NCI-H748 treated with DMSO at 0.1 percent for 48 hours (cell line): Measurements from ENCODE around the gene CD93.

Source experiments
- DNase-seq: peaks from one replicate; lab custom pipeline; 2025; lab: John Stamatoyannopoulos, UW

CD93 gene, protein sequence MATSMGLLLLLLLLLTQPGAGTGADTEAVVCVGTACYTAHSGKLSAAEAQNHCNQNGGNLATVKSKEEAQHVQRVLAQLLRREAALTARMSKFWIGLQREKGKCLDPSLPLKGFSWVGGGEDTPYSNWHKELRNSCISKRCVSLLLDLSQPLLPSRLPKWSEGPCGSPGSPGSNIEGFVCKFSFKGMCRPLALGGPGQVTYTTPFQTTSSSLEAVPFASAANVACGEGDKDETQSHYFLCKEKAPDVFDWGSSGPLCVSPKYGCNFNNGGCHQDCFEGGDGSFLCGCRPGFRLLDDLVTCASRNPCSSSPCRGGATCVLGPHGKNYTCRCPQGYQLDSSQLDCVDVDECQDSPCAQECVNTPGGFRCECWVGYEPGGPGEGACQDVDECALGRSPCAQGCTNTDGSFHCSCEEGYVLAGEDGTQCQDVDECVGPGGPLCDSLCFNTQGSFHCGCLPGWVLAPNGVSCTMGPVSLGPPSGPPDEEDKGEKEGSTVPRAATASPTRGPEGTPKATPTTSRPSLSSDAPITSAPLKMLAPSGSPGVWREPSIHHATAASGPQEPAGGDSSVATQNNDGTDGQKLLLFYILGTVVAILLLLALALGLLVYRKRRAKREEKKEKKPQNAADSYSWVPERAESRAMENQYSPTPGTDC

DNA sequence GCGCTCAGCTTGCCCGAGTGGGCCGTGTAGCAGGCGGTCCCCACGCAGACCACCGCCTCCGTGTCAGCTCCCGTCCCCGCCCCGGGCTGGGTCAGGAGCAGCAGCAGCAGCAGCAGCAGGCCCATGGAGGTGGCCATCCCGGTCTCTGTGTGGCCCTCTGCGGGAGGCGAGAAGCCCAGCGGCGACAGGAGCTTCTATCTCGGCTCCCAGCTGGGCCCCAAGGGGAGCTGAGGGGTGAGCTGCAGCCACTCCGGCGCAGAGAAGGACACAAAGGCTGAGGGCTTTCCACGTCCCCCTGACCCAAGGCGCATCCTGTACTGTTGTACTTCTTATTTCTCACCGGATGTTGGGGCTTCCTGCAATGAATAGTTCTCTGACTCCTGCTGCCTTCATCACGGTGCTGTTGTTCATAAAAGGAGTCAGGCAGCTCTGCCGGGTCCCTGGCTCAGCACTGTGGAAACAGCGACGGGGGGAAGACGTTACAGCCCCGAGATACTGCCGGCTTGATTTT lies at the start of gene CD93:
Gene CD93, minus strand, starts transcription at position 269 of the 511 bp plus-strand sequence. Its CDS starts 132 bp downstream, at position 137.
- no peak for DNase-seq

DNA sequence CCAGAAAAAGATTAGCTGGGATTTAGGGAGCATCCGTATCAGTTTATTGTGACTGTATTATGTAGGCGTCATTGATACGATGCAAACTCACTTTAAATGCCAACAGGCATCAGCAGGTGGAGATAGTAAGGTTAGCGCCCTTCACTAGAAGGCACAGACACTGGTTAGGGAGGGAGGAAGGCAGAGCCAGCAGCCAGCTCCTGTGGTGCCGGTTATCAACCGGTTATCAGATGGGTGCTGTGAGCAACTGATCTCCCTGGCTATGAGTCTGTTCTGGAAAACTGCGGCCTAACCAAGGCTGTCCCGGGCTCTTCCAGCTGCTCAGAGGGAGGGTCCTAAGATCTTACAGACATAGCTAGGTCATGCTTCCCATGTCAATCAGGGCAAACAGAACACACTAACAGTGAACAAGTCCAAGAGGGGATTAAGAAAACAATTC lies 47.5 kb upstream of the CD93 start:
- no peak for DNase-seq

DNA sequence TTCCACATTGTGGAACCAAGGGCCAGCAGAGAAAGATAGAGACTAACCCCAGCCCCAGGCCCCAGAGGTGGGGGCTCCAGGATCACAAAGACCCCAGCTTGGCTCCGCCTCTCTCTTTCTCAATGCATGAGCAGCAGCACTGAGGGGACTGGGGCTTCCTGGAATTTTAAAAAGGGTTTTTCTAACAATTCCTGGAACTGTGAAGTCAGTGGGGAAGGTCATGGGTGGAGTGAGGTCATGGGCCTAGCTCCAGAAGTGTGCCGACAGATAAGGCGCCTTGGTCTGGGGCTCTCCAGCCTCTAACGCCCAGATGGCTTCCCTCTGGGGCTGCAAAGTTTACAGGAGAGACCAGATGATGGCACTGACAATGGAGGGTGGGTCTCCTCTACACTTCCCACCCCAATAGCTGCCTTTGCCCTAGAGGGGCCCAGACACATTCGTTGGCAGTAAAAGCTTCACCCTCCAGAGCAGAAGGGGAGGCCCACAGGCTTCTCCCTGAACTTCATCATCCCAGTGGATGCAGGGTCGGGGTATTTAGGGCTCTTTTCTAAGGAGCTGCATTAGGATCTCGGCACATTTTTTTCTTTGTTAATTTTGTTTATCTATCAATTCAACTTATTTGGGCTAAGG lies 46.9 kb upstream of the CD93 start:
- DNase-seq, result no peak

DNA sequence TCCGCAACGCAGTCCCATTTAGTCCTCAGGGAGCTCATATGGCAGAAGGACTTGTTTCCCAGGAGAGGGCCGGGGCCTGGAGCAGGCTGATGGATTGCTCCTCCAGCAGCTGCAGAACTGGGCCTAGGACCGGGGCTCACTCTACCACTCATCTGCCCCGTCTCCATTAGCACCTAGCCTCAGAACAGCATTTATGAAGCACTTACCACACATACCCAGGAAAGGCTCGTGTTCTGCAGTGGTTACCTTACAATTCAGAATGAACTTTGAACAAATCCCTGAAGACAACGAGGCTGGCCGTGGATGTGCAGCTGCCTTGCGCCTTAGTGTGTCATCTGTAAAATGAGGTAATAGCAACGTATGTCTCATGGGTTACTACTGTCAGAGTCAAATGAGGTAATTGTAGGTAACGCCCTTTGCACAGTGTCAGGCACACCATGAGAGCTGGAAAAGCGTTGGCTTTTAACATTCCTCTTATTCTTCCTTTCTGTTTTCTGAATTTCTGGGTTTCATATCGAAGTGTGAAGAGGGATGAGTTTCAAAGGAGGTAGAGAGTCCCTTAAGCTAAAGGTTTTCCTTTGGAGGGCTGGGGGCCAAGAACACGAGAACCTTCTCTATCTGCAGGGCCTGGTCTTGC lies 46.3 kb upstream of the CD93 start:
- no peak for DNase-seq

DNA sequence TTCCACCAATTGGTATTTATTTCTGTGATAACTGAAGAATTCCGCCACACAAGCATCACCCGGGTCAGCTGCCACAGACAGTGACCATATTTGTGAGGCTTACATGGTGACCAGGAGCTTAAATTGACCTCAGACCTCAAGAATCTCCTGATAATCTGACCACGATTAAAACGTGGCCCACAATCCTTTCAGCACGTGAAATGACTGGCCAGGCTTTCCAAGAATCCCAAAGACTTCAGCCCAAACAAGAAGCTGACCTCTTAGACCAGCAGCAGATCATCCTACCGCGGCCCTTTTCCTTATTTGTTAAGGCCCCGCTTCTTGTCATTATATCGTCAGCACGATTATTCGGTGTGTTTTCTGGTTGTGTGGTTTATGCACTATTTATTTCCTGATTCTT lies 45.6 kb upstream of the CD93 start:
- no peak for DNase-seq

DNA sequence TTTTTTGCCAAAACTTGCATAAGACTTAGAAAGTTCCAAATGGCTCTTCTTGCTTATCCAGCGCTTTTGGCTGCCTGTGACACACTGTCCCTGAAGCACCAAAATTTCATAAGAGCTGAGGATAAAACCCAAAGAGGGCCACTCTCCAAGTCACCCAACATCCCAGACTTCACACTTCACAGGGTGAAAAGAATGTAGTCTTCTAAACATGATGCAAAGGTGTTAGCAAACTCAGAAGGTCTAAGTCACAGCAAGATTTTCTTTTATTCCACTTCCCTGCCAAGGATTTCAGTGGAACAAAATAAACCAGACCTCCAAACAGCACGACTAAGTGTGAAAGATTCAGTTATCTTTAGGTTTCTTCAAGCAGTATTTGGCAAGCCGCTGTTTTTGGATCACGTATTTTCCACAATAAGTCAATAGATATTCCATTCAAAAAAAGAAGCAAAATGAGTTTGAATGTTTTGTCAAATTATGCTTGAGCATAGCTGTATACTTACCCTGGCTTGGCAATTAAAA lies 44.6 kb upstream of the CD93 start:
- DNase-seq, result no peak

DNA sequence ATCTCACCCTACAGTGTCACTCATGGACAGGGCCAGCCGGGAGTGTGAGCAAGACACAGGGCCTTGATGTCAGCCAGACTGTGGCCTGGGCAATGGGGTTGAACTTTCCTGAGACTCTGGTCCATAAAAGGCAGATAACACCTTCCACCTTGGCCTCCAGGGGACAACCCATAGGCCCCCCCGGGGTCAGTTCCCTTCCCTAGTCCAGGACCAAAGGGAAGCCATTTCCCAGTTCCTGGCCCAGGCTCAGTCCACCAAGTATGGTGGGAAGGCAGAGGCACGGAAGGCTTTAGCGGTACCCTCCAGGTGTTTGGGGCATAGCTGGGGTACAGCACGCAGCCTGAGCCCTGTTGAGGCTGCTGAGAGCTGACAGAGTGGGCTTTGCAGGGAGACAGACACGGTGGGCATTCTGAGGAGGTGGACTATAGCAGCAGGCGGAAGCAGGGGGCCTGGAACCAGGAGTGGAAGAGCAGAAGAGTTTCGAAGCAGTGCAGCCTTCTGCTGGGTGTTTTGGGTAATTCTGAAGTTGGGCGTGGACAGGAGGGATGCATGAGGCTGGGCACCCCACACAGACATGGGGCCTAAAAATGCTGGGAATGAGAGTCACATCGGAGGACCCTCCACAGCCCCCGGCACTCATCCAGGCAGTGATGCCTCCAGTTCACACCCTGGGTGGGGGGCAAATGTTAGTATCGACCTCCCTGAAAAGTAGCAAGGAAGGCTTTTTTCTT lies 43.9 kb upstream of the CD93 start:
- no peak for DNase-seq

DNA sequence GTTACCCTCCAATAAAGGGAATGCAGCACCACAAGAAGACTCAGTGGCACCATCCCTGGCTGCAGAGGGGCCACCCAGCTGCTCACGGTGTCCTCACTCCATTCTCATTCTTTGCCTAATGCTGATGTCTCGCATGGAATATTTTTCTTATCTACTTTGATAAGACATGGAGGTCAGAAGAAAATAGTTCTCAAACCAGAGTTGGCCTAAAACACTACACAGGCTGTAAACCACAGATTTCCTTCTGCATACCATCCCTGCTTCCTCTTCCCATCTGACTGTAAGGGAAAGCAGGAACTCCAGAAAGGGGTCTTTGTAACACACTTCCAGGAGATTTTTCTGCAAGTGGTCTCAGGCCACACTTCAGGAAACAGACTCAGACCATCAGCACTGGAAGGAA lies 43.1 kb upstream of the CD93 start:
- DNase-seq, result no peak

DNA sequence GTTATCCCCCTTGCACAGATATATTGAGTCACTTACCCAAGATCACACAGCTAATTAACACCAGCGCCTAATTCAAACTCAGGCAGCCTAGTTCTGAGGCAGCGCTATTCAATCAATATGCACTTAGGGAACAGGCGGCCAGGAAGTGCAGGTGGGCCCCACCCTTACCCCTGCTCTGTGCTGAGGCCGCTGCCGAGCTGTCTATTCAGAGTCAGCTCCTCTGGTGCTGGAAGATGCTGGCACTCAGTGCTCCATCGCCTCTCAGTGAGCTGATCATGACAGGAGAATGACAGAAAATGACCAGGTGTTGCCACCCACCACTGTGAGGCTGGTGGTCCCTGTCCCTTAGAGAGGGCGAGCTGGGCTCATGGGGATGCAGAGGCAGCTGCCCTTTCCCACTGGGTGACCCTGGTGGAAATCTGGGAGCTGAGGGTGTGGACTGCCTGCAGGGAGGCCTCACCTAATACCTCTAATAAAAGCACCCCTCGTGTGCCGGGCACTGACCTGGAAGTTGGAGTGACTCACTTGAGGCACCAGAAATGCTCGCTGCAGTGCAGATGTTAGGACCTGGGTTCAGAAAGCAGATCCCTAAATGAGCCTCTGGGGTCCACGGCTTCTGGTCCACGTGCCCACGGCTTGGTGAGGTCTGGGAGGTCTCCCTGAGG lies 42.5 kb upstream of the CD93 start:
- DNase-seq, result peak; percentile 44

DNA sequence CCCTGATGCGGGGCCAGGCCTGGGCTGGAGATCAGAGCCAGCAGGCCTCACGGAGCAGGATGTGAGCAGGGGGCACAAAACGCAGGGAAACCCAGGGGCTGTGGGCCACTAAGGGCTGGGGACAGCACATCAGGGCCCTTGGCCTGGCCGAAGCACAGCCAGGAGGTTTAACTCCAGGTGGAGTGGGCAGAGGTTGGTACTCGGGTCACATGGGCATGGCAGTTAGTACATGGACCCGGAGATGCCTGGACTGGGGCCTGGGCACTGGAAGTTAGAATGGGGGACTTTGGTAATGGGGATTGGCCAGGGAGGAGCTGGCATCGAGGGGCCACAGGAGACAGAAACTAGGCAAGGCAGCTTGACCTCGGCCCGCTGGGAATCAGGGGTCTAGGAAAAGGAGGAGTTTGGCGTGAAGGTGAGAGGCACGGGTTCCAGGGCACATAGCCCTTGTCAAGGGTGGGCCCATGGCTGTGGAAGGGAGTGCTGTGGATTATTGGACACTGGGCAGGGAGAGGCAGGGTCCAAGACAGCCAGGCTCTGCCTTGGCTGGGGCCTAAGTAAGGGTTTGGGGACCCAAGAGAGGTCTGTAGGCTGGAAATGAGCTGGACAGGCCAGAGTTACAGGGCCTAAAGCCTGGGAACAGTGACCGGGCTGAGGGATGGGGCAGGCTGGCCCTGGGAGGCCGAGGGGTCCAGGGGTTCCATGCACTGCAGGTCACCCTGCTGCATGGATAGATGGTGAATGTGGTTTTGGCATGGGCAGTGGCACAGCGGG lies 41.6 kb upstream of the CD93 start:
- DNase-seq, result no peak

DNA sequence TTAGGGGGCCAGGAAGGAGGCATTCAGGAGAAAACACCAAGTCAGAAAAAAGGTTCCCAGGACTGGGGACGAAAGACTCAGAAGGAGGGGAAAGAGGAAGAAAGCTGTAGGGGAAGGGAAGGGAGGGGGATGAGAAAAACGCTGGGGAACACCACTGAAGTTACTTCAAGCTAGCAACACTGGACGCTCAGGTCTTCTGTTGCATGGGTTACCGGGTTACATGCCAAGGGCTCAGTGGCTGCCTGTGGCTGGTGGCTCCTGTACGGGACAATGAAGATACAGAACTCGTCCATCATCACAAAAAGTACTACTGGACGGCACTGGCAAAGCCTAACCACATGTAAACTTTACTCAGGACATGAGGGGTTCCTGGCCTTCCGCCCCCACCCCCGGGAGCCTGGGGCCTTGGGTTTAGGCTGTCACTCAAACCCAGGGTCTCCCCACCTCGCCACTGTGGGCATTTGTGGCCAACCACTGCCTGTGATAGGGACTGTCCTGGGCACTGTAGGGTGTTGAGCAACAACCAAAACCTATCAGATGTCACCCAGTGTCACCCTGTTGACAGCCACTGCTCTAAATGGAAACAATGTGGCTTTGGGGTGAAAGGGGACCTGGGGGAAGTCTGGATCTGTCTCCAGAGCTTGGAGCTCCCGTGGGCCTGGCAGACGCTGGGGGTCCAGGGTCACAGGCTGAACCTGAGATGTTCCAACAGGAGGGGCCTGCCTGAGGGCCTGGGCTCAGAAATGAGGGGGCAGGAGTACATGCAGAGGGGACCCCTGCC lies 40.3 kb upstream of the CD93 start:
- DNase-seq, result no peak

DNA sequence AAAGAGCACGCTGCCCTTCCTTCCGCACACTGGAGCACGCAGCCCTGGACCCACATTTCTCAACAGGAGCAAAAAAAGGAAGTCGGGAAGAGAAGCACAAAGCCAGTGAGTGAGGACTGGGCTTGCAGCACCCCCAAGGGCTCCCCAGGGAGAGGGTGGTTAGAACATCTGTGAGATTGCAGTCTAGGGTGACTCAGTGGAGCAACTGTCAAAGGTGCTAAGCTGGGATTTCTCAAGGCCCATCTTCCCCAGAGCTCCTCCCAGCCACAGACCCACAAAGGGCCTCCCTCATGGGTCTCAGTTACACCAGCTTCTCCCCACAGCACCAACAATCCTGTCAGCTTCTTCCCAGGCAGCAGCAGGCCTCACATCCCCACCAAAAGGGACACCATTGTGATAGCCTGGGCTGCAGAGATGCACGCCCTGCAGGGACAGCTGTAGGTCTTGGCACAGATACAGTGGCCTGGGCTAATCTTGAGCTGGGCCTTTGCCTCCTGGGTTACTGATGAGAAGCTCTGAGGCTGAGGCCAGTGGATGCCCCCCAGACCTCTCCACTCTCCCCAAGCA lies 39.6 kb upstream of the CD93 start:
- DNase-seq, result no peak

DNA sequence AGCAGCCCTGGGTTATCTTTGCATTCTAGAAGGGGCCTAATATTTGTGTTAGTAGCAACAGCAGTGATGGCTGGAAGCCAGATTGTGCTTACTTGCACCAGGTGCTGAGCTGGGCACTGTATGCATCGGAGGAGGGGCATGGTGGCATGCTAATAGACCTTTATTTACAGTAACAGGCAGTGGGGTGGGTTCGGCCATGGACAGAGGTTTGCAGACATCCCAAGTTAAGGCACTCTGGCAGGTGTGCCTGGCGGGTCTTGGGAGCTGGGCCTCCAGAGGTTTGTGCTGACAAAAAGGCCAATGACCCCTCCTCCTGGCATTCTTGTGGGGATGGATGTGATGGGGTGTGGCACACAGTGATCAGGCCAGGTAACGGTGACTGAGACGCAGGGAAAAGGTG lies 39.0 kb upstream of the CD93 start:
- peak; percentile 87 for DNase-seq

DNA sequence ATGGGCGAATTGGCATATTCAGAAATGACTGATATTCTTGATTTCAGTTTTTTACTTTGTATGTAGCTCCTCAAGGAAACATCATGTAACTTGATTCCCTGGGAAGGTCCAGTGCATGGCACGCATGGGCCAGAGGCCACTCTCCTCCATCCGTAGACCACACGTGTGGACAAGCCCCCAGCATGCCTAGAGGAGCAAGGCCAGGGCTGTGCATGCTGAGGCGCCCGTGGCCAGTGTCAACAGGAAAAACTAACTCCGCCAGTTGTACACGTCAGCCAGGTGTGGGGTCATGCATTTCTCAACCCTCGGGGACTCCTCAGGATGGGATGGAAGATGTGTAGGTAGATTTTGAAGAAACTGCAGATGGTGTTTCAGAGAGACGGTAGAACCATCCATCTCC lies 37.8 kb upstream of the CD93 start:
- no peak for DNase-seq

DNA sequence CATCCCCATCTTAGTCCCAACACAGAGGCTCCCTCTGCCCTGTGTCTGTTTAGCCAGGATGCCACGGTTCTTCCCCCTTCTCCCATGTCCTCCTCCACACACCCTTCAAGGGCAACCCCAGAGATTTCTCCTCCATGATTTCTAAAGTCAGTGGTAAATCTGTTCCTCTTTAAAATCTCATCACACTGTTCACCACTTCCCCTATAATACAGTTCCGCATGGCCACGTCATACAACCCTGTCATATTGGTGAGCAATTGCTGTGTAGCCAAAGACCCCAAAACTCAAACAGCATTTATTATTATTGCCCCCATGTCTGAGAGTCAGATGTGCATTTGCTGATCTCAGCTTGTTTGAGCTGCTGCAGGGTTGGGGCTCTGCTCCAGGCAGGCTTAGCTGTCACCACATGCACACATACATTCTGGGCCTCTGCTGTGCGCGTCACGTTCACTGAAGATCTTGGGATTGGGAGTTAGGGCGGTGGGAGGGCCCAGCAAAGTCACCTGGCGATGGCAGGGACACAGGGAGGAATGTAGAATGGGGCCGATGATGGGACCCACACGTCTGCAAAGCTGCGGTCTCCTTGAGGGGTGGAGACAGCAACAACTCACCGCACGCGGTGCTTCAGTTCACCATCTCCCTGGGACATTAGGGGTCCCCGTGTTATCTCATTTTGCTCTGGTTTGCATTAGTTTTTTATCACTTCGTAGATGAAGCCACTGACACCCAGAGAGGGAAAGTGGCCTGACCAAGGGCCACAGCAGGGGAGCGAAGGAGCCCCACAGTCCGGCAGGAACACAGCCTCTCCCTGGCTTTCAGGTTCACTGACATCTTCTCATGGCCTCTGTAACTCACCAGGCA lies 36.9 kb upstream of the CD93 start:
- no peak for DNase-seq

DNA sequence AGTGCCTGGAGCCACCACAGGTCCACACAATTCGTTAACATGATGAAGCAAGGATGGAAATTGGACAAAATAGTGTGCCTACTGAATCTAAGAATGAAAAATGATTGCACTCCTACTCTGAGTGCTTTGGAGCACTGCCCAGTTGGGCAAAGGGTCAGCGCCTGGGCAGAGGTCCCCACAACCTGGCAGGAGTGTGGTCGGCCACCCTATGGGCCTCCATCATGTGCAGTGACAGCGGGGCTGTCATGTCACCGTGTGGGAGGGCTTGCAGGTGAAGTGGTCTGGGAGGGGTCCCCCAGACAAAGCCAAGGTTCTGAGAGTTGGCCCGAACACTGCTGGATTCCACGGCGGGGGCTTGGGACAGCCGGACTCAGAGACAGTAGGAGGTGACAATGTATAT lies 36.2 kb upstream of the CD93 start:
- DNase-seq, result no peak

DNA sequence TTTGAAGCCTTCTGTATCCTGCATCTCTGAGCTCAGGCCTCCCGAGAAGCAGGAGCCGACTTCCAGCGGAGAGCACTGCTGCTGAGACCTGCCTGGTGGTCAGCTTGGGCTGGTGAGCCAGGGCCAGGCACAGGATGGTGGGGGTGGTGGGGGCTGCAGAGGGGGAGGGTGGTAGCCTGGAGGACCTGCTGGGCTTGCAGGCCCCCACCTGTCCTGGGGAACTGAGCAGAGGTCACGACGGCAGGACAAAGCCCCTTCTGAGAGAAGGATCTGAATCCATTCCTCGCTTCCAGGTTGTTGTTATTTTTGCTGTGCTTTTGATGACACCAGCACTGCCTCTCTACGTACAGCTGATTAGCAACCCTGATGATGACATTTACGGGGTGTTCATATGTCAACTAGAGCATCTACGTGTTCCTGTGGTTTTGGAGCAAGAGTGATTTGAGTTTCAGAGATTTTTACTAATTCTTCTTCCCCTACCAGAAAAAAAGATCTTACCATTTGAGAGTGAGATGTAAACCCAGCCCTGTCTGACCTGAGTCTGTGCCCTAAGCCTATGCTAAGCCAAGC lies 35.7 kb upstream of the CD93 start:
- no peak for DNase-seq
